Measurements from ENCODE around the gene PTGER1.

- TF ChIP-seq CTCF (IDR thresholded peaks at IDR 0.05): no peak
- no peak for TF ChIP-seq POLR2AphosphoS5 (IDR thresholded peaks at IDR 0.05; ENCODE audit: insufficient read depth in 1 of 2, low read depth in 1 of 2)
Observed at GRCh38 chr19:14482172-14482941, 7.2 kb upstream of the PTGER1 start.

Data from vagina (tissue), 2 donors.